LNCaP clone FGC (cell line): ENCODE measurements around the gene LRRC28.

Source experiments
- DNase-seq: peaks from one replicate; pipeline ENCODE4 v3.0.0-alpha.2; 2011; ENCODE audit warnings: low read depth
- H3K4me3 ChIP-seq: 2 replicates; pipeline ENCODE4 v1.5.1; 2011; ENCODE audit warnings: mild to moderate bottlenecking, low read depth, low read length, control low read depth
- TF ChIP-seq, protein P1 (sequence below): IDR thresholded peaks from 2 replicates; pipeline ENCODE4 v1.5.1; 2012; ENCODE audit warnings: mild to moderate bottlenecking; ENCODE audit not compliant: control insufficient read depth, insufficient read depth; ENCODE audit errors: extremely low read depth

LRRC28 gene

DNA sequence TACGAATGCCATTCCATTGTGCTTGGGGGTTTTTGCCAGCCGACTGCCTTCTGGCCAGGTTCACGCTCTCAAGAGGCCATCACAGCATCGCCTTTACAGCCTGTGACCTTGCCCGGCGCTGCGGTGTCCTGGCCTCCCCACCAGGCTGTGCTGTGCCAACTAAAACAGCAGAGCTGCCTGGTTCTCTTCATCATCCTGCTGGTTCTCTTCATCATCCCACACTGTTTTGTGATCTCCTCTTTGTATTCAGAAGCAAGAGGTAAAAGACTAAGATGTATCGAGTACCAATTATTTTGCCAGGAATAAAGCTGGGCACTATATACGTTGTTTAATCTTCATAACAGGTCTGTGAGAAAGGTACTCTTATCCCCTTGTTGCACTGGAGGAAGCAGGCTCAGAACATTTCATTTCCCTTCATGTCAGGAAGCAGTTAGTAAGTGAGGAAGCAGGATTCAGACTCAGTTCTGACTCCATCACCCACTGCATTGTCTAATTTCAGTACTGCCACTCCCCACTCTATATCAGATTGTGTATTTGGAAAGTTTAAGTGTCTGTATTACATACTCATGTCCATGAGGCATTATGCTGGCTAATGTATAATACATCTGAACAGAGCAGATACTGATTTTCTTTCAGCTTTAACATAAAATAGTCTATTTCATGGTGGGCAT lies 92.7 kb downstream of the LRRC28 start:
- no peak for DNase-seq
- TF ChIP-seq, protein P1, sequence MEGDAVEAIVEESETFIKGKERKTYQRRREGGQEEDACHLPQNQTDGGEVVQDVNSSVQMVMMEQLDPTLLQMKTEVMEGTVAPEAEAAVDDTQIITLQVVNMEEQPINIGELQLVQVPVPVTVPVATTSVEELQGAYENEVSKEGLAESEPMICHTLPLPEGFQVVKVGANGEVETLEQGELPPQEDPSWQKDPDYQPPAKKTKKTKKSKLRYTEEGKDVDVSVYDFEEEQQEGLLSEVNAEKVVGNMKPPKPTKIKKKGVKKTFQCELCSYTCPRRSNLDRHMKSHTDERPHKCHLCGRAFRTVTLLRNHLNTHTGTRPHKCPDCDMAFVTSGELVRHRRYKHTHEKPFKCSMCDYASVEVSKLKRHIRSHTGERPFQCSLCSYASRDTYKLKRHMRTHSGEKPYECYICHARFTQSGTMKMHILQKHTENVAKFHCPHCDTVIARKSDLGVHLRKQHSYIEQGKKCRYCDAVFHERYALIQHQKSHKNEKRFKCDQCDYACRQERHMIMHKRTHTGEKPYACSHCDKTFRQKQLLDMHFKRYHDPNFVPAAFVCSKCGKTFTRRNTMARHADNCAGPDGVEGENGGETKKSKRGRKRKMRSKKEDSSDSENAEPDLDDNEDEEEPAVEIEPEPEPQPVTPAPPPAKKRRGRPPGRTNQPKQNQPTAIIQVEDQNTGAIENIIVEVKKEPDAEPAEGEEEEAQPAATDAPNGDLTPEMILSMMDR, result 0 out of 2 replicates have a peak, but pooled peaks have one; percentile 7

DNA sequence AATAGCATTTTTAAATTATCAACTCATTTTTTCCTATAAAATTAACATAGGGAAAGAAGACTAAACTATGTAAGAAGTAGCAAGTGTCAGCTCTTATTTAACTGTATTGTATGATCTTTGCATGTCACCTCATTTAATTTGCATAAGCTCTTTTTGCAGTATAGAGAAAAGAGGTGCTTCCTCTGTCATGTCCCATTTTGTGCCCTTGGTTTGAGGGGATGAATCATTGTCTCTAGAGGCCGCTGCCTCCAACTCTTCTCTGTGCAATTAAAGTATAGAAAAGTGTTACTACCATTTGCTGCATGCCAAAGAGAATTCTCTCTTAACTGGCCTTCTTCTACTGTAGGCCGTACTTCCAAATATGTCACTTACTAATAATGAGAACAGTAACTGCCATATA lies 93.4 kb downstream of the LRRC28 start:
- no peak overlapping the region for H3K4me3 ChIP-seq
- DNase-seq, result no peak

More for the DNA sequence above, 92.7 kb downstream of the LRRC28 start:
- no peak overlapping the region for H3K4me3 ChIP-seq

DNA sequence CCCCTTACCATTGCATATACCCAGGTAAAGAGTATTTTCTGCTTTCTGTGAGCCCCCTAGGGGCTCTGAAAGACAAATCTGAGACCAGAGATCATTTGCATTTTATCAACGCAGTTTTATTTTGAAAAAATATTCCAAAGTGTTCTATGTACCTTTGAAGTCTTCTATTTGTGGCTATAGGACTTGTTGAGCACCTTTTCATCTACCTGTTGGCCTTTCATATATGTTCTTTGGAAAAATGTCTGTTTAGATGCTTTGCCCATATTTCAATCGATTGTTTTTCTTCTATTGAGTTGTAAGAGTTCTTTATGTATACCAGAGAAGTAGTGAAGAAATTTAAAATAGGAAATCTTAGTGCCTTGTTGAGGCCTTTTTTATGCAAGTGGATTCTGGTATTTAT lies 94.0 kb downstream of the LRRC28 start:
- H3K4me3 ChIP-seq, result no peak overlapping the region
- no peak for DNase-seq

More for the DNA sequence above, 93.4 kb downstream of the LRRC28 start:
- TF ChIP-seq, protein P1, result no peak

DNA sequence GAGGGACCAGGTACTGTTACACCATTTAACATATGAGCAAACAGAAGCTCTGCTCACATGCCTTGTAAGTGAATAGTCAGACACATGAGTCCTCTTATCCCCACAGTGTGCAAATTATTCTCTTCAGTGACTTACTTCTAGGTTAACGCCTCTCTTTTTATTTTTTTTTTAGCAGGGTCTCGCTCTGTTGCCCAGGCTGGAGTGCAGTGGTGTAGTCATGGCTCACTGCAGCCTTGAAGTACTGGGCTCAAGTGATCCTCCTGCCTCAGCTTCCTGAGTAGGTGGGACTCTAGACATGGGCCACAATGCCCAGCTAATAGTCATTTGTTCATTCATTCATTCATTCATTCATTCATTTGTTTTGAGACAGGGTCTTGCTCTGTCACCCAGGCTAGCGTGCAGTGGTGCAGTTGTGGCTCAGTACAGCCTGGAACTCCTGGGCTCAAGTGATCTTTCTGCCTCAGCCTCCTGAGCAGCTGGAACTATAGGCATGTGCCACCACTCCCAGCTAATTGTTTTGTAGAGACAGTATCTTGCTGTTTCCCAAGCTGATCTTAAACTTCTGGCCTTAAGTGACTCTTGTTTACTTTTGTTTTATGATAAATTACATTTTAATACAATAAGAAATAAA lies 94.7 kb downstream of the LRRC28 start:
- no peak overlapping the region for H3K4me3 ChIP-seq
- TF ChIP-seq, protein P1, result no peak
- DNase-seq, result no peak

More for the DNA sequence above, 94.0 kb downstream of the LRRC28 start:
- TF ChIP-seq, protein P1, result no peak

DNA sequence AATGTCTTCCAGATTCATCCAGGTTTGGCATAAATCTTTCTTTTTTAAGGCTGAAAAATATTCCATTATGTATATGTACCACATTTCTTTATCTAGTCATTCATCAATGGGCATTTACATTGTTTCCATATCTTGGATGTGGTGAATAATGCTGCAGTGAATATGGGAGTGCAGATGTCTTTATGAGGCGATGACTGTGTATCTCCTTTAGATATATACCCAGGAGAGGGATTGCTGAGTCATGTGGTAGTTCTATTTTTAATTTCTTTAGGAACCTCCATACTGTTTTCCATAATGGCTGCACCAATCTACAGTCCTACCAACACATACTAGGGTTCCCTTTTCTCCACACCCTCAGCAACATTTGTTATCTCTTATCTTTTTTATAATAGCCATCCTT lies 96.3 kb downstream of the LRRC28 start:
- no peak for DNase-seq
- TF ChIP-seq, protein P1, result no peak
- H3K4me3 ChIP-seq, result no peak overlapping the region

DNA sequence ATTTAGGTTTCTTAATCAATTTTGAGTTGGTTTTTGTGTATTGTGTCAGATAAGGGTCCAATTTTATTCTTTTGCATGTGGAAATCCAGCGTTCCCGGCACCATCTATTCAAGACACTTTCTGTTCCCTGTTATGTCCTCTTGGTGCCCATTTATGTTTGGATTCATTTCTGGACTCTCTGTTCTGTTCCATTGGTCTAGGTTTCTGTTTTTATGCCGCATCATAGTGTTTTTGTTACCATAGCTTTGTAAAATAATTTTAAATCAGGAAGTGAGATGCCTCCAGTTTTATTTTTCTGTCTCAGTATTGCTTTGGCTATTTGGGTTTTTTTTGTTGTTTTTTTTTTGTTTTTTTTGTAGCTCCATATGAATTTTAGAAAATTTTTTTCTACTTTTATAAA lies 97.1 kb downstream of the LRRC28 start:
- H3K4me3 ChIP-seq, result no peak overlapping the region
- no peak for DNase-seq
- TF ChIP-seq, protein P1, result no peak
